Vagina (tissue), 2 donors: Measurements from ENCODE around the gene CYP11A1.

ENCODE experiments used
- CTCF ChIP-seq, 3 experiments: fragments of 450-650 bp in 2 of 3; fragments of 200-600 bp in 1 of 3; sonication (generic) in 1 of 3; IDR thresholded peaks; one replicate each; pipeline ENCODE4 v1.5.1; 2017 to 2019; ENCODE audit warnings: antibody characterized with exemption in 3 of 3, mild to moderate bottlenecking in 2 of 3, moderate library complexity in 2 of 3
- POLR2A ChIP-seq, 2 donors: fragments of 450-650 bp; IDR thresholded peaks; one replicate each; pipeline ENCODE4 v1.6.1; 2017; ENCODE audit warnings: antibody characterized with exemption in 2 of 2, mild to moderate bottlenecking in 2 of 2, moderate library complexity in 2 of 2
- POLR2AphosphoS5 ChIP-seq, 2 donors: sonication (generic); formaldehyde crosslinking; IDR thresholded peaks; one replicate each; pipeline ENCODE4 v1.9.0; 2017; ENCODE audit warnings: antibody characterized with exemption in 2 of 2, mild to moderate bottlenecking in 2 of 2, low read depth in 1 of 2; ENCODE audit not compliant: insufficient read depth in 1 of 2

DNA sequence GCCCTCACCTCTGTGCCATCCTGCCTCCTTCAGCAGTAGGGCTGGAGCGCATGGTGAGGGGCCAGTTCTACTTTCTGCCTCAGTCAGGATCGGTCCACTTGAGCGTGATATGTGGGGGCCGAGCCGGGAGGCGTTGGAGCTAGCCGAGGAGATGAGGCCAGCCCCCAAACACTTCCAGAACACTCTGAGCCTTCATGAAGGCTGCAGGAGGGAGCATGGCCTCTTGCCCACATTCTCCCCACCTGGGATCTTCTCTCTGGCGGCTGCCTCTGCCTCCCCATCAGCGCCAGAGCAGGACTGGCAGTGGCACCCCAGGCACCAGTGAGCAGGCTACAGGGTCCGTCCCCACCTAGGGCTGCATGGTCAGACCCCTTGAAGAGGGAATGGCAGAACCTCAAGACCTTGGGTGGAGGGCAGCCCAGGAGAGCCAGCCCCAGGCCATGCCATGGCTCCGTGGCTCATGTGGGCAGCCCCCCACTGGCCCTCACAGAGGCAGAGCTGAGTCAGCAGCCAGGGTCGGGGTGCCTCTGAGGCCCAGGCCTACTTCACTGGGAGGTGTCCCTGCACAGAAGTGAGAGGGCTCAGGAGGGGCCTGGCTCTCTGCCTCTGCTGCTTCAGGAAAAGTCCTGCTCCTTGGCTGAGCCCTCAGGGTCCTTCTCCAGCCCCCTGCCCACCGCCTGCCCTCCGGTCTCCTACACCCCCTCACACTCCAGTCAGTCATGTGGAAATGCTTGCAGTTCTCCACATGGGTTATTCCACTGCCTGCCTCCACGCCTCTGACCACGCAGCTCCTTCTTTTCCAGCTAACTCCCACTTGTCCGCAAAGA, 28.1 kb upstream of the CYP11A1 start:
- TF ChIP-seq POLR2A (IDR thresholded peaks at IDR 0.05) = no peak
- no peak for TF ChIP-seq CTCF (IDR thresholded peaks at IDR 0.05)
- no peak for TF ChIP-seq POLR2AphosphoS5 (IDR thresholded peaks at IDR 0.05; ENCODE audit: insufficient read depth in 1 of 2, low read depth in 1 of 2)
